GM12872 (cell line): Measurements from ENCODE around the gene EXOSC7.

Experiments used
- CTCF ChIP-seq: IDR thresholded peaks from 3 replicates; pipeline ENCODE4 v1.5.1; 2011; ENCODE audit warnings: low read depth, mild to moderate bottlenecking, low read length, moderate library complexity; ENCODE audit not compliant: insufficient read depth

The EXOSC7 gene

GRCh38 chr3:45027441-45027840 is 51.4 kb downstream of the EXOSC7 start:
- no peak for TF ChIP-seq CTCF

GRCh38 chr3:45029216-45029615 is 53.2 kb downstream of the EXOSC7 start:
- no peak for TF ChIP-seq CTCF

- TF ChIP-seq CTCF = no peak
These were observed 53.6 kb downstream of the EXOSC7 start for GRCh38 chr3:45029661-45030060.

- TF ChIP-seq CTCF = no peak
These were observed 55.5 kb downstream of the EXOSC7 start for GRCh38 chr3:45031531-45031930.

- no peak for TF ChIP-seq CTCF
These were observed 56.1 kb downstream of the EXOSC7 start for GRCh38 chr3:45032113-45032512.

- no peak for TF ChIP-seq CTCF
These were observed 57.7 kb downstream of the EXOSC7 start for GRCh38 chr3:45033791-45034190.

GRCh38 chr3:45034612-45035252 is 58.7 kb downstream of the EXOSC7 start:
- no peak for TF ChIP-seq CTCF
